ENCODE results near the gene MATN4. TPM values are rescaled to one million over a fixed set of nuclear protein-coding genes. Genes with fewer than 3 reads are reported as not detected.

Gene MATN4
- total and polyA plus RNA-seq, 2 of the 13 experiments (the other 11 are each of a cell fraction or from before 2014, with no cell fraction given) = not detected

GRCh38 chr20:45343532-45344167 is 35.6 kb upstream of the MATN4 start (continued):
- no peak for TF ChIP-seq ZFY (CRISPR knock-in tag; IDR thresholded peaks at IDR 0.05)
- peak; percentile 75 for TF ChIP-seq FOXJ3 (CRISPR knock-in tag; IDR thresholded peaks at IDR 0.05; ENCODE audit: borderline replicate concordance)
- TF ChIP-seq JUN (CRISPR knock-in tag; IDR thresholded peaks at IDR 0.05) = no peak
- no peak for TF ChIP-seq LCORL (IDR thresholded peaks at IDR 0.05)
- 0 out of 2 replicates have a peak, but pooled peaks have one; percentile 21 for TF ChIP-seq LCORL (CRISPR knock-in tag; IDR thresholded peaks at IDR 0.05)
- no peak; the same call in 1 of the 2 replicates for TF ChIP-seq ZNF652 (CRISPR knock-in tag; IDR thresholded peaks at IDR 0.05; ENCODE audit: borderline replicate concordance, low read depth)
- no peak for TF ChIP-seq ZFP62 (CRISPR knock-in tag; IDR thresholded peaks at IDR 0.05)
- TF ChIP-seq ATRX (CRISPR knock-in tag; IDR thresholded peaks at IDR 0.05; ENCODE audit: borderline replicate concordance) = no peak
- no peak for TF ChIP-seq ZNF644 (CRISPR knock-in tag; IDR thresholded peaks at IDR 0.05; ENCODE audit: low read depth)
- no peak for TF ChIP-seq ZNF101 (CRISPR knock-in tag; IDR thresholded peaks at IDR 0.05; ENCODE audit: borderline replicate concordance, low read depth)
- TF ChIP-seq HES4 (CRISPR knock-in tag; IDR thresholded peaks at IDR 0.05; ENCODE audit: borderline replicate concordance) = no peak
- TF ChIP-seq ZBTB43 (CRISPR knock-in tag; conservative IDR thresholded peaks at IDR 0.05) = no peak
- TF ChIP-seq TCF7 (IDR thresholded peaks at IDR 0.05; ENCODE audit: low read depth) = peak; percentile 50
- no peak; the same call in 1 of the 2 replicates for TF ChIP-seq MTA1 (CRISPR knock-in tag; IDR thresholded peaks at IDR 0.05; ENCODE audit: borderline replicate concordance)
- TF ChIP-seq XRCC5 (optimal IDR thresholded peaks at IDR 0.05; ENCODE audit: low read length) = peak; percentile 15
- peak; percentile 88 for TF ChIP-seq SKIL (CRISPR knock-in tag; IDR thresholded peaks at IDR 0.05; ENCODE audit: borderline replicate concordance)
- peak; percentile 89; the same call in 1 of the 2 replicates for TF ChIP-seq ZBTB46 (CRISPR knock-in tag; IDR thresholded peaks at IDR 0.05; ENCODE audit: borderline replicate concordance)
- TF ChIP-seq ZNF543 (CRISPR knock-in tag; IDR thresholded peaks at IDR 0.05) = peak; percentile 87; the same call in 1 of the 2 replicates
- TF ChIP-seq ZC3H4 (CRISPR knock-in tag; IDR thresholded peaks at IDR 0.05; ENCODE audit: borderline replicate concordance) = no peak; the same call in 1 of the 2 replicates
- no peak for TF ChIP-seq POLR2A (IDR thresholded peaks at IDR 0.05; ENCODE audit: insufficient read depth in 1 of 2, low read depth in 2 of 2, low read length in 2 of 2)
- no peak for TF ChIP-seq CAMTA2 (CRISPR knock-in tag; IDR thresholded peaks at IDR 0.05; ENCODE audit: borderline replicate concordance)
- no peak for TF ChIP-seq ATF1 (CRISPR knock-in tag; IDR thresholded peaks at IDR 0.05)
- no peak for TF ChIP-seq TRAFD1 (CRISPR knock-in tag; IDR thresholded peaks at IDR 0.05; ENCODE audit: borderline replicate concordance)
- TF ChIP-seq ZNF160 (CRISPR knock-in tag; IDR thresholded peaks at IDR 0.05) = no peak; the same call in 1 of the 2 replicates
- no peak for TF ChIP-seq BHLHE40 (IDR thresholded peaks at IDR 0.05; ENCODE audit: low read length)
- no peak; the same call in 1 of the 2 replicates for TF ChIP-seq TOPORS (CRISPR knock-in tag; IDR thresholded peaks at IDR 0.05)
